ENCODE measurements around the gene WEE1. TPM values are rescaled to one million over a fixed set of nuclear protein-coding genes. Genes with fewer than 3 reads are reported as not detected.
"Not testable (repeated sequence)": the region's sequence is repeated elsewhere in the genome, so short reads cannot be mapped to it uniquely, and the experiment has no call there.

WEE1 gene
- polyA plus RNA-seq, 2 donors, result 16.2 to 18.3 TPM

GRCh38 chr11:9616042-9616675, 42.7 kb downstream of the WEE1 start:
- H3K4me1 ChIP-seq (ENCODE audit: control insufficient read depth in 2 of 2, insufficient read depth in 2 of 2, low read length in 1 of 2), result no peaks in the 10 kb centered on the region
- no peak overlapping the region for H3K4me3 ChIP-seq (ENCODE audit: low read depth in 1 of 2, low read length in 2 of 2)
- no peak overlapping the region for H3K27ac ChIP-seq (ENCODE audit: low read depth in 2 of 2, low read length in 1 of 2)
- no peaks in the 10 kb centered on the region for H3K27me3 ChIP-seq (ENCODE audit: control insufficient read depth in 1 of 2, insufficient read depth in 2 of 2, low read length in 2 of 2)
- WGBS, 2 donors, result 49 to 55% methylated on average over 2 of the region's 2 CpGs
- no peaks in the 10 kb centered on the region for H3K36me3 ChIP-seq (ENCODE audit: control insufficient read depth in 2 of 2, insufficient read depth in 2 of 2, low read length in 1 of 2)
- H3K9me3 ChIP-seq (ENCODE audit: control insufficient read depth in 2 of 2, insufficient read depth in 1 of 2, low read depth in 1 of 2, low read length in 1 of 2), result no peaks in the 10 kb centered on the region

GRCh38 chr11:9616858-9617257, 43.4 kb downstream of the WEE1 start:
- Histone ChIP-seq H3K27ac (ENCODE audit: low read depth in 2 of 2, low read length in 1 of 2) (no peak overlapping the region), H3K4me3 (ENCODE audit: low read depth in 1 of 2, low read length in 2 of 2) (no peak overlapping the region), H3K27me3 (ENCODE audit: control insufficient read depth in 1 of 2, insufficient read depth in 2 of 2, low read length in 2 of 2) (no peaks in the 10 kb centered on the region), H3K36me3 (ENCODE audit: control insufficient read depth in 2 of 2, insufficient read depth in 2 of 2, low read length in 1 of 2) (no peaks in the 10 kb centered on the region), H3K4me1 (ENCODE audit: control insufficient read depth in 2 of 2, insufficient read depth in 2 of 2, low read length in 1 of 2) (no peaks in the 10 kb centered on the region), H3K9me3 (ENCODE audit: control insufficient read depth in 2 of 2, insufficient read depth in 1 of 2, low read depth in 1 of 2, low read length in 1 of 2) (no peaks in the 10 kb centered on the region)
- 91 to 95% methylated on average over 4 of the region's 4 CpGs for WGBS, 2 donors

- no peak overlapping the region for H3K27ac ChIP-seq (ENCODE audit: low read depth in 2 of 2, low read length in 1 of 2)
- WGBS, 2 donors, result 68 to 77% methylated on average over 5 of the region's 5 CpGs
Measured at GRCh38 chr11:9617940-9618339, 44.5 kb downstream of the WEE1 start.

GRCh38 chr11:9619004-9619403, 45.5 kb downstream of the WEE1 start:
- Histone ChIP-seq H3K36me3 (ENCODE audit: control insufficient read depth in 2 of 2, insufficient read depth in 2 of 2, low read length in 1 of 2) (no peaks in the 10 kb centered on the region), H3K4me1 (ENCODE audit: control insufficient read depth in 2 of 2, insufficient read depth in 2 of 2, low read length in 1 of 2) (no peaks in the 10 kb centered on the region), H3K9me3 (ENCODE audit: control insufficient read depth in 2 of 2, insufficient read depth in 1 of 2, low read depth in 1 of 2, low read length in 1 of 2) (no peaks in the 10 kb centered on the region), H3K27ac (ENCODE audit: low read depth in 2 of 2, low read length in 1 of 2) (no peak overlapping the region), H3K4me3 (ENCODE audit: low read depth in 1 of 2, low read length in 2 of 2) (no peak overlapping the region), H3K27me3 (ENCODE audit: control insufficient read depth in 1 of 2, insufficient read depth in 2 of 2, low read length in 2 of 2) (no peaks in the 10 kb centered on the region)
- 96 to 97% methylated on average over 1 of the region's 1 CpG for WGBS, 2 donors

More at GRCh38 chr11:9617940-9618339, 44.5 kb downstream of the WEE1 start:
- H3K36me3 ChIP-seq (ENCODE audit: control insufficient read depth in 2 of 2, insufficient read depth in 2 of 2, low read length in 1 of 2), result no peaks in the 10 kb centered on the region
- no peak overlapping the region for H3K4me3 ChIP-seq (ENCODE audit: low read depth in 1 of 2, low read length in 2 of 2)
- no peaks in the 10 kb centered on the region for H3K27me3 ChIP-seq (ENCODE audit: control insufficient read depth in 1 of 2, insufficient read depth in 2 of 2, low read length in 2 of 2)
- H3K9me3 ChIP-seq (ENCODE audit: control insufficient read depth in 2 of 2, insufficient read depth in 1 of 2, low read depth in 1 of 2, low read length in 1 of 2), result no peaks in the 10 kb centered on the region
- no peaks in the 10 kb centered on the region for H3K4me1 ChIP-seq (ENCODE audit: control insufficient read depth in 2 of 2, insufficient read depth in 2 of 2, low read length in 1 of 2)

- H3K4me3 ChIP-seq (ENCODE audit: low read depth in 1 of 2, low read length in 2 of 2), result no peak overlapping the region
- H3K27ac ChIP-seq (ENCODE audit: low read depth in 2 of 2, low read length in 1 of 2), result no peak overlapping the region
Measured at GRCh38 chr11:9619971-9620370, 46.5 kb downstream of the WEE1 start.

GRCh38 chr11:9622353-9622752, 48.9 kb downstream of the WEE1 start:
- not testable (repeated sequence) for H3K4me3 ChIP-seq (ENCODE audit: low read depth in 1 of 2, low read length in 2 of 2); H3K9me3 ChIP-seq (ENCODE audit: control insufficient read depth in 2 of 2, insufficient read depth in 1 of 2, low read depth in 1 of 2, low read length in 1 of 2); H3K4me1 ChIP-seq (ENCODE audit: control insufficient read depth in 2 of 2, insufficient read depth in 2 of 2, low read length in 1 of 2); H3K36me3 ChIP-seq (ENCODE audit: control insufficient read depth in 2 of 2, insufficient read depth in 2 of 2, low read length in 1 of 2); H3K27ac ChIP-seq (ENCODE audit: low read depth in 2 of 2, low read length in 1 of 2); H3K27me3 ChIP-seq (ENCODE audit: control insufficient read depth in 1 of 2, insufficient read depth in 2 of 2, low read length in 2 of 2)
- 82 to 87% methylated on average over 7 of the region's 7 CpGs for WGBS, 2 donors

More at GRCh38 chr11:9619971-9620370, 46.5 kb downstream of the WEE1 start:
- no peaks in the 10 kb centered on the region for H3K36me3 ChIP-seq (ENCODE audit: control insufficient read depth in 2 of 2, insufficient read depth in 2 of 2, low read length in 1 of 2)
- no peaks in the 10 kb centered on the region for H3K27me3 ChIP-seq (ENCODE audit: control insufficient read depth in 1 of 2, insufficient read depth in 2 of 2, low read length in 2 of 2)
- no peaks in the 10 kb centered on the region for H3K4me1 ChIP-seq (ENCODE audit: control insufficient read depth in 2 of 2, insufficient read depth in 2 of 2, low read length in 1 of 2)
- H3K9me3 ChIP-seq (ENCODE audit: control insufficient read depth in 2 of 2, insufficient read depth in 1 of 2, low read depth in 1 of 2, low read length in 1 of 2), result no peaks in the 10 kb centered on the region

- 96 to 97% methylated on average over 23 of the region's 23 CpGs for WGBS, 2 donors
- not testable (repeated sequence) for H3K36me3 ChIP-seq (ENCODE audit: control insufficient read depth in 2 of 2, insufficient read depth in 2 of 2, low read length in 1 of 2); H3K9me3 ChIP-seq (ENCODE audit: control insufficient read depth in 2 of 2, insufficient read depth in 1 of 2, low read depth in 1 of 2, low read length in 1 of 2); H3K4me1 ChIP-seq (ENCODE audit: control insufficient read depth in 2 of 2, insufficient read depth in 2 of 2, low read length in 1 of 2); H3K27ac ChIP-seq (ENCODE audit: low read depth in 2 of 2, low read length in 1 of 2); H3K27me3 ChIP-seq (ENCODE audit: control insufficient read depth in 1 of 2, insufficient read depth in 2 of 2, low read length in 2 of 2); H3K4me3 ChIP-seq (ENCODE audit: low read depth in 1 of 2, low read length in 2 of 2)
Measured at GRCh38 chr11:9623053-9623452, 49.6 kb downstream of the WEE1 start.

- H3K9me3 ChIP-seq (ENCODE audit: control insufficient read depth in 2 of 2, insufficient read depth in 1 of 2, low read depth in 1 of 2, low read length in 1 of 2), result no peaks in the 10 kb centered on the region
- H3K4me3 ChIP-seq (ENCODE audit: low read depth in 1 of 2, low read length in 2 of 2), result no peak overlapping the region
- no peaks in the 10 kb centered on the region for H3K27me3 ChIP-seq (ENCODE audit: control insufficient read depth in 1 of 2, insufficient read depth in 2 of 2, low read length in 2 of 2)
- no peaks in the 10 kb centered on the region for H3K36me3 ChIP-seq (ENCODE audit: control insufficient read depth in 2 of 2, insufficient read depth in 2 of 2, low read length in 1 of 2)
- H3K27ac ChIP-seq (ENCODE audit: low read depth in 2 of 2, low read length in 1 of 2), result no peak overlapping the region
- no peaks in the 10 kb centered on the region for H3K4me1 ChIP-seq (ENCODE audit: control insufficient read depth in 2 of 2, insufficient read depth in 2 of 2, low read length in 1 of 2)
Measured at GRCh38 chr11:9624448-9624847, 51.0 kb downstream of the WEE1 start.

GRCh38 chr11:9625162-9625561, 51.7 kb downstream of the WEE1 start:
- Histone ChIP-seq H3K4me1 (ENCODE audit: control insufficient read depth in 2 of 2, insufficient read depth in 2 of 2, low read length in 1 of 2) (no peaks in the 10 kb centered on the region), H3K27me3 (ENCODE audit: control insufficient read depth in 1 of 2, insufficient read depth in 2 of 2, low read length in 2 of 2) (no peaks in the 10 kb centered on the region), H3K36me3 (ENCODE audit: control insufficient read depth in 2 of 2, insufficient read depth in 2 of 2, low read length in 1 of 2) (no peaks in the 10 kb centered on the region), H3K4me3 (ENCODE audit: low read depth in 1 of 2, low read length in 2 of 2) (no peak overlapping the region), H3K27ac (ENCODE audit: low read depth in 2 of 2, low read length in 1 of 2) (no peak overlapping the region), H3K9me3 (ENCODE audit: control insufficient read depth in 2 of 2, insufficient read depth in 1 of 2, low read depth in 1 of 2, low read length in 1 of 2) (no peaks in the 10 kb centered on the region)
- WGBS, 2 donors, result 54 to 57% methylated on average over 6 of the region's 6 CpGs

GRCh38 chr11:9625728-9626127, 52.3 kb downstream of the WEE1 start:
- H3K27ac ChIP-seq (ENCODE audit: low read depth in 2 of 2, low read length in 1 of 2), result no peak overlapping the region
- no peaks in the 10 kb centered on the region for H3K27me3 ChIP-seq (ENCODE audit: control insufficient read depth in 1 of 2, insufficient read depth in 2 of 2, low read length in 2 of 2)
- H3K4me1 ChIP-seq (ENCODE audit: control insufficient read depth in 2 of 2, insufficient read depth in 2 of 2, low read length in 1 of 2), result no peaks in the 10 kb centered on the region
- H3K9me3 ChIP-seq (ENCODE audit: control insufficient read depth in 2 of 2, insufficient read depth in 1 of 2, low read depth in 1 of 2, low read length in 1 of 2), result no peaks in the 10 kb centered on the region
- 63 to 66% methylated on average over 3 of the region's 3 CpGs for WGBS, 2 donors
- no peak overlapping the region for H3K4me3 ChIP-seq (ENCODE audit: low read depth in 1 of 2, low read length in 2 of 2)
- no peaks in the 10 kb centered on the region for H3K36me3 ChIP-seq (ENCODE audit: control insufficient read depth in 2 of 2, insufficient read depth in 2 of 2, low read length in 1 of 2)

All from esophagus (tissue), 2 donors.